GM18861 (cell line): Measurements from ENCODE around the gene SOX15.

Experiments
- ATAC-seq: cut with Tn5 transposase; IDR thresholded peaks from one replicate; pipeline ENCODE4 v1.9.1; 2021; ENCODE audit not compliant: unreplicated experiment

The SOX15 gene

GRCh38 chr17:7579001-7579833, 10.7 kb downstream of the SOX15 start, which contains the start of gene CD68:
TSS of gene CD68 (plus strand) at chr17:7579638. CDS start at chr17:7579678, 40 bp downstream.
- no peak for ATAC-seq

- ATAC-seq = no peak
These were observed 12.3 kb downstream of the SOX15 start for GRCh38 chr17:7577327-7578199.

GRCh38 chr17:7576432-7576937, 13.4 kb downstream of the SOX15 start:
- ATAC-seq = no peak

- no peak for ATAC-seq
These were observed 13.9 kb downstream of the SOX15 start for GRCh38 chr17:7575959-7576358.

- ATAC-seq = no peak
These were observed 14.4 kb downstream of the SOX15 start for GRCh38 chr17:7575481-7575883.

- no peak for ATAC-seq
These were observed 15.5 kb downstream of the SOX15 start for GRCh38 chr17:7574176-7574953.

- no peak for ATAC-seq
These were observed 16.4 kb downstream of the SOX15 start for GRCh38 chr17:7573324-7574080.

GRCh38 chr17:7572588-7573323, 17.1 kb downstream of the SOX15 start:
- no peak for ATAC-seq

- ATAC-seq = peak; percentile 85
These were observed 17.6 kb downstream of the SOX15 start for GRCh38 chr17:7572338-7572587.

- no peak for ATAC-seq
These were observed 19.5 kb downstream of the SOX15 start for GRCh38 chr17:7570351-7570750.

- ATAC-seq = no peak
These were observed 20.3 kb downstream of the SOX15 start for GRCh38 chr17:7569571-7569970.

GRCh38 chr17:7563115-7563869, 26.6 kb downstream of the SOX15 start:
- no peak for ATAC-seq

- ATAC-seq = no peak
These were observed 27.7 kb downstream of the SOX15 start for GRCh38 chr17:7562208-7562605.

- ATAC-seq = peak; percentile 56
These were observed 28.2 kb downstream of the SOX15 start, which contains the start of gene SENP3 for GRCh38 chr17:7561589-7562207. TSS of gene SENP3 (plus strand) at chr17:7561919. CDS start at chr17:7563077, 1,158 bp downstream.

- ATAC-seq = peak; percentile 34
These were observed 28.8 kb downstream of the SOX15 start for GRCh38 chr17:7561028-7561575.

- no peak for ATAC-seq
These were observed 29.5 kb downstream of the SOX15 start for GRCh38 chr17:7560172-7561027.
